ENCODE data around the gene SYT2.

GRCh38 chr1:202613571-202613970 is 96.7 kb downstream of the SYT2 start:
- TF ChIP-seq, protein P1, sequence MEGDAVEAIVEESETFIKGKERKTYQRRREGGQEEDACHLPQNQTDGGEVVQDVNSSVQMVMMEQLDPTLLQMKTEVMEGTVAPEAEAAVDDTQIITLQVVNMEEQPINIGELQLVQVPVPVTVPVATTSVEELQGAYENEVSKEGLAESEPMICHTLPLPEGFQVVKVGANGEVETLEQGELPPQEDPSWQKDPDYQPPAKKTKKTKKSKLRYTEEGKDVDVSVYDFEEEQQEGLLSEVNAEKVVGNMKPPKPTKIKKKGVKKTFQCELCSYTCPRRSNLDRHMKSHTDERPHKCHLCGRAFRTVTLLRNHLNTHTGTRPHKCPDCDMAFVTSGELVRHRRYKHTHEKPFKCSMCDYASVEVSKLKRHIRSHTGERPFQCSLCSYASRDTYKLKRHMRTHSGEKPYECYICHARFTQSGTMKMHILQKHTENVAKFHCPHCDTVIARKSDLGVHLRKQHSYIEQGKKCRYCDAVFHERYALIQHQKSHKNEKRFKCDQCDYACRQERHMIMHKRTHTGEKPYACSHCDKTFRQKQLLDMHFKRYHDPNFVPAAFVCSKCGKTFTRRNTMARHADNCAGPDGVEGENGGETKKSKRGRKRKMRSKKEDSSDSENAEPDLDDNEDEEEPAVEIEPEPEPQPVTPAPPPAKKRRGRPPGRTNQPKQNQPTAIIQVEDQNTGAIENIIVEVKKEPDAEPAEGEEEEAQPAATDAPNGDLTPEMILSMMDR (conservative IDR thresholded peaks at IDR 0.05; ENCODE audit: low read depth, low read length): no peak
- no peak for TF ChIP-seq EZH2 (IDR thresholded peaks at IDR 0.05; ENCODE audit: borderline replicate concordance, low read depth, low read length, poor library complexity, severe bottlenecking)

Measured in A673 (cell line).